ENCODE measurements around the gene KCNIP1. TPM values are rescaled to one million over a fixed set of nuclear protein-coding genes. Genes with fewer than 3 reads are reported as not detected.

Gene KCNIP1
- total RNA-seq, 1 experiment from 2014 or later, result not detected

- H3K27me3 ChIP-seq (ENCODE audit: low read length), result no peaks in the 10 kb centered on the region
- intact Hi-C loops (cut with micrococcal nuclease), result no loop called here
- no peak overlapping the region for H3K4me3 ChIP-seq (ENCODE audit: low read length)
- no peak overlapping the region for H3K9ac ChIP-seq (ENCODE audit: low read length)
- no peak overlapping the region for H3K4me2 ChIP-seq (ENCODE audit: low read length)
- TF ChIP-seq EZH2 (IDR thresholded peaks at IDR 0.05; ENCODE audit: low read length, unreplicated experiment), result no peak
- DNase-seq (no peak), ATAC-seq (no peak)
- no peak overlapping the region for H3K27ac ChIP-seq (ENCODE audit: low read length)
- H3K79me2 ChIP-seq (ENCODE audit: low read length), result no peaks in the 10 kb centered on the region
- ChIA-PET POLR2A (ENCODE audit: unreplicated experiment) (no interaction called here), CTCF (no interaction called here)
- H3K4me1 ChIP-seq (ENCODE audit: insufficient read depth, low read length), result peaks cover 12% of the 10 kb centered on the region
- no peaks in the 10 kb centered on the region for H3K36me3 ChIP-seq (ENCODE audit: low read depth, low read length)
- no TSS peak for BruUV-seq (replicated peaks)
- H2AFZ ChIP-seq (ENCODE audit: low read length), result no peak overlapping the region
- no peaks in the 10 kb centered on the region for H3F3A ChIP-seq (ENCODE audit: low read length, unreplicated experiment)
- H3K9me3 ChIP-seq (ENCODE audit: low read length), result no peaks in the 10 kb centered on the region
- H3K9me2 ChIP-seq (replicated peaks; ENCODE audit: low read length), result no peaks in the 10 kb centered on the region
- no peaks in the 10 kb centered on the region for H4K20me1 ChIP-seq (ENCODE audit: low read length)
These were observed 34.4 kb upstream of the KCNIP1 start for GRCh38 chr5:170469414-170469813.

- CTCF ChIA-PET, result no interaction called here
- no peaks in the 10 kb centered on the region for H3K36me3 ChIP-seq (ENCODE audit: low read depth, low read length)
- BruUV-seq (replicated peaks), result no TSS peak
These were observed 33.5 kb upstream of the KCNIP1 start for GRCh38 chr5:170470275-170470674.

GRCh38 chr5:170470808-170471404, 32.9 kb upstream of the KCNIP1 start:
- Histone ChIP-seq H3K27ac (ENCODE audit: low read length) (no peak overlapping the region), H3K36me3 (ENCODE audit: low read depth, low read length) (no peaks in the 10 kb centered on the region), H4K20me1 (ENCODE audit: low read length) (no peaks in the 10 kb centered on the region), H3K9me2 (replicated peaks; ENCODE audit: low read length) (no peaks in the 10 kb centered on the region), H3K4me3 (ENCODE audit: low read length) (no peak overlapping the region), H2AFZ (ENCODE audit: low read length) (no peak overlapping the region), H3K27me3 (ENCODE audit: low read length) (no peaks in the 10 kb centered on the region), H3K9me3 (ENCODE audit: low read length) (no peaks in the 10 kb centered on the region), H3K4me2 (ENCODE audit: low read length) (no peak overlapping the region), H3K4me1 (ENCODE audit: insufficient read depth, low read length) (peaks cover 12% of the 10 kb centered on the region), H3K79me2 (ENCODE audit: low read length) (no peaks in the 10 kb centered on the region), H3K9ac (ENCODE audit: low read length) (no peak overlapping the region), H3F3A (ENCODE audit: low read length, unreplicated experiment) (no peaks in the 10 kb centered on the region)
- TF ChIP-seq EZH2phosphoT487 (IDR thresholded peaks at IDR 0.05; ENCODE audit: borderline replicate concordance, low read length) (no peak), EZH2 (IDR thresholded peaks at IDR 0.05; ENCODE audit: low read length, unreplicated experiment) (no peak), CTCF (conservative IDR thresholded peaks at IDR 0.05; ENCODE audit: low read depth, low read length) (no peak)
- intact Hi-C loops (cut with micrococcal nuclease), result no loop called here
- POLR2A ChIA-PET (ENCODE audit: unreplicated experiment), result no interaction called here
- DNase-seq (no peak), ATAC-seq (no peak)
- BruUV-seq (replicated peaks), result no TSS peak
- CTCF ChIA-PET, result no interaction called here

More at GRCh38 chr5:170470275-170470674, 33.5 kb upstream of the KCNIP1 start:
- no peak overlapping the region for H3K4me2 ChIP-seq (ENCODE audit: low read length)
- H3K27ac ChIP-seq (ENCODE audit: low read length), result no peak overlapping the region
- no peak for ATAC-seq
- no peaks in the 10 kb centered on the region for H3K9me2 ChIP-seq (replicated peaks; ENCODE audit: low read length)
- H3K27me3 ChIP-seq (ENCODE audit: low read length), result no peaks in the 10 kb centered on the region
- H3K9me3 ChIP-seq (ENCODE audit: low read length), result no peaks in the 10 kb centered on the region
- H2AFZ ChIP-seq (ENCODE audit: low read length), result no peak overlapping the region
- H3K79me2 ChIP-seq (ENCODE audit: low read length), result no peaks in the 10 kb centered on the region
- no peak for DNase-seq
- H4K20me1 ChIP-seq (ENCODE audit: low read length), result no peaks in the 10 kb centered on the region
- H3K4me1 ChIP-seq (ENCODE audit: insufficient read depth, low read length), result peaks cover 12% of the 10 kb centered on the region
- intact Hi-C loops (cut with micrococcal nuclease), result no loop called here
- no peaks in the 10 kb centered on the region for H3F3A ChIP-seq (ENCODE audit: low read length, unreplicated experiment)
- no peak overlapping the region for H3K4me3 ChIP-seq (ENCODE audit: low read length)
- H3K9ac ChIP-seq (ENCODE audit: low read length), result no peak overlapping the region
- POLR2A ChIA-PET (ENCODE audit: unreplicated experiment), result no interaction called here
- no peak for TF ChIP-seq EZH2 (IDR thresholded peaks at IDR 0.05; ENCODE audit: low read length, unreplicated experiment)
- TF ChIP-seq EZH2phosphoT487 (IDR thresholded peaks at IDR 0.05; ENCODE audit: borderline replicate concordance, low read length), result no peak
- TF ChIP-seq CTCF (conservative IDR thresholded peaks at IDR 0.05; ENCODE audit: low read depth, low read length), result no peak

Data from PC-3 (cell line).